AG09309 (cell line): Measurements from ENCODE around the gene C9.

Experiments used
- DNase-seq: peaks from one replicate; pipeline ENCODE4 v3.0.0-alpha.2; 2010; ENCODE audit warnings: low read depth
- H3K4me3 ChIP-seq: 2 replicates; pipeline ENCODE4 v1.5.1; 2011; ENCODE audit warnings: mild to moderate bottlenecking, low read depth, low read length, moderate library complexity; ENCODE audit not compliant: control insufficient read depth
- CTCF ChIP-seq: IDR thresholded peaks from 2 replicates; pipeline ENCODE4 v1.5.1; 2011; ENCODE audit warnings: mild to moderate bottlenecking, low read depth, low read length, inconsistent platforms; ENCODE audit not compliant: insufficient read depth, control insufficient read depth; ENCODE audit errors: missing control alignments

C9 gene

GRCh38 chr5:39376293-39376714 is 12.0 kb upstream of the C9 start:
- TF ChIP-seq CTCF = peak; percentile 67
- no peak overlapping the region for H3K4me3 ChIP-seq
- DNase-seq = no peak

DNA sequence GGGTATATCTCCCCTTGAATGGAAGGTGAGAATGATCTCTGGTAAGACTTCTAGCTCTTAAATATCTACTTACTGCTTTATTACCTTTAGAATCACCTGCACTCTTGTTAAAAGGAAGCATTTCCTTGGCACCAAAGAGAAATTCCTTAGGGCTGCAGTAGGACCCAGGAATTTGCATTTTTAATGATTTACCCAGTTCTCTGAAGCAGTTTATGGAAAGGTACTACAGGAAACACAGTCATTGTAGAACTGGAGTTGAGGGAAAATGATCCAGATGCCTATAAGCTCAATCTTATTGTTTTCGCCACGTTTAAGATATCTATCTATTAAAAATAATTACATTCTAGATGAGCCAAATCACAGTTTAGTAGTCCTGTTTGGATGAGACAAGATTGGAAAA is 9.5 kb upstream of the C9 start:
- TF ChIP-seq CTCF = no peak
- no peak overlapping the region for H3K4me3 ChIP-seq
- DNase-seq = no peak

- TF ChIP-seq CTCF = no peak
- no peak overlapping the region for H3K4me3 ChIP-seq
Observed at GRCh38 chr5:39371367-39371635, 7.0 kb upstream of the C9 start.

GRCh38 chr5:39370555-39371366 is 6.5 kb upstream of the C9 start:
- H3K4me3 ChIP-seq = no peak overlapping the region

More at GRCh38 chr5:39371367-39371635, 7.0 kb upstream of the C9 start:
- no peak for DNase-seq

DNA sequence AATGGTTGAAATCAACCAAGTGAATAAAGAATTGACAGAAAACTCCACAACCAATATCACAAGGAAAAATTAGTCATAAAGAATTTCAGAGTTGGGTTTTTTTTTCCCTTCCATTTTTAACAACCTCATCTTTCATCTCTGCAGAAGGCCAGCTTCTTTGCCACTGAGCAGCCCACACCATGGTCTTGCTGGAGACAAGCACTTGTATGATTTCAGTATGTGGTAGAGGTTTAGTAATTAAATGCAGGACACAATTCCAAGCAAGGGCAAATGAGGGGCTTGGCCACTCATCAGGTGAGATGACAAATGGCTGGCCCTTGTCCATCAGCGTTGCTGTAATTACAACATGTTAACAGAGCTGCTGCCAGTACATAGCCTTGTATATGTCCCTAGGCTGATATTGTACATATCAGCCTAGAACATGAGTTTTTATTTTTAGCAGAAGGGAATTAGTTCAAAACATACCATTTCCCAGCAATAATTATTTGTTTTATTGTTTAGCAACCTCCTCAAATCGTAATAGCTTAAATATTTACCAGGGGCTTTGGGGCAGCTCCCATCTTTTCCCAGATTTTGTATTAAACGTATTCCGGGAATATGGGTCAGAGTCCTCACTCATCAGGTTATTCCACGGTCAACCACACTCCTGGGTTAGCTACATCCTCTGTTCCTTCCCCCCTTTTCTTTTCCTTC is 5.0 kb upstream of the C9 start:
- DNase-seq = no peak
- no peak for TF ChIP-seq CTCF
- H3K4me3 ChIP-seq = no peak overlapping the region

More at GRCh38 chr5:39370555-39371366, 6.5 kb upstream of the C9 start:
- no peak for DNase-seq
- no peak for TF ChIP-seq CTCF

GRCh38 chr5:39368116-39368515 is 3.8 kb upstream of the C9 start:
- TF ChIP-seq CTCF = no peak
- H3K4me3 ChIP-seq = no peak overlapping the region
- DNase-seq = no peak
